IMR-90 (cell line): ENCODE data around the gene RAMP3. TPM values are rescaled to one million over a fixed set of nuclear protein-coding genes. Genes with fewer than 3 reads are reported as not detected.

Experiments used
- ATAC-seq: fragments of 200-7000 bp; cut with Tn5 transposase; 2 replicates; pipeline ENCODE4 v1.9.1; 2020; ENCODE audit warnings: low read depth, mild to moderate bottlenecking, moderate library complexity
- BruUV-seq: library from RNA; stranded (reverse); fragments of 400-500 nt; replicated peaks from 2 replicates; lab custom pipeline; 2021; lab: Mats Ljungman, UMichigan
- CTCF ChIA-PET: fragments of 300-600 bp; formaldehyde crosslinking; extraction: SDS; loops from one replicate; lab custom pipeline; 2021; ENCODE audit warnings: antibody characterized with exemption; lab: Yijun Ruan, JAX
- POLR2A ChIA-PET: fragments of 300-600 bp; sonication (Branson Sonifier 250); formaldehyde crosslinking; loops from one replicate; lab custom pipeline; 2022; ENCODE audit warnings: antibody characterized with exemption; ENCODE audit not compliant: unreplicated experiment; lab: Charles Lee
- DNase-seq: peaks from one replicate; pipeline ENCODE4 v3.0.0; 2013
- H2AFZ ChIP-seq: replicated peaks from 2 replicates; pipeline ENCODE3; 2013; ENCODE audit warnings: low read length, mild to moderate bottlenecking; ENCODE audit not compliant: poor library complexity
- H2AK5ac ChIP-seq: 2 replicates; pipeline ENCODE4 v1.6.1; 2013; ENCODE audit warnings: low read depth, low read length, inconsistent platforms
- H2AK9ac ChIP-seq: replicated peaks from 2 replicates; pipeline ENCODE3; 2013; ENCODE audit warnings: mild to moderate bottlenecking, low read depth, low read length, moderate library complexity; ENCODE audit not compliant: poor library complexity
- H2BK120ac ChIP-seq: 2 replicates; pipeline ENCODE4 v1.6.1; 2013; ENCODE audit warnings: low read depth, low read length, inconsistent platforms
- H2BK15ac ChIP-seq: 3 replicates; pipeline ENCODE4 v1.6.1; 2013; ENCODE audit warnings: low read depth, low read length, inconsistent platforms
- H2BK20ac ChIP-seq: 2 replicates; pipeline ENCODE4 v1.6.1; 2013; ENCODE audit warnings: low read depth, mild to moderate bottlenecking, inconsistent platforms, low read length, moderate library complexity
- H2BK5ac ChIP-seq: 2 replicates; pipeline ENCODE4 v1.6.1; 2013; ENCODE audit warnings: mild to moderate bottlenecking, low read depth, low read length, inconsistent platforms; ENCODE audit not compliant: poor library complexity, severe bottlenecking
- H3K14ac ChIP-seq: replicated peaks from 2 replicates; pipeline ENCODE4 v1.6.1; 2013; ENCODE audit warnings: low read depth, low read length, inconsistent platforms
- H3K18ac ChIP-seq: 2 replicates; pipeline ENCODE4 v1.6.1; 2013; ENCODE audit warnings: low read depth, low read length, control low read depth
- H3K23ac ChIP-seq: 2 replicates; pipeline ENCODE4 v1.6.1; 2013; ENCODE audit warnings: low read depth, low read length, inconsistent platforms
- H3K27ac ChIP-seq: 2 replicates; pipeline ENCODE4 v1.5.1; 2013; ENCODE audit warnings: mild to moderate bottlenecking, control low read depth, low read length; ENCODE audit not compliant: insufficient read depth
- H3K27me3 ChIP-seq: 2 replicates; pipeline ENCODE4 v1.6.1; 2013; ENCODE audit warnings: low read length; ENCODE audit not compliant: control insufficient read depth, insufficient read depth
- H3K36me3 ChIP-seq: 2 replicates; pipeline ENCODE4 v1.6.1; 2013; ENCODE audit warnings: low read length, mixed read lengths; ENCODE audit not compliant: control insufficient read depth, insufficient read depth
- H3K4ac ChIP-seq: 2 replicates; pipeline ENCODE4 v1.6.1; 2013; ENCODE audit warnings: low read depth, low read length, inconsistent platforms
- H3K4me1 ChIP-seq: 2 replicates; pipeline ENCODE4 v1.6.1; 2013; ENCODE audit warnings: low read length, mixed read lengths; ENCODE audit not compliant: control insufficient read depth, insufficient read depth
- H3K4me2 ChIP-seq: 2 replicates; pipeline ENCODE4 v1.6.1; 2013; ENCODE audit warnings: low read depth, mild to moderate bottlenecking, control low read depth, low read length, moderate library complexity
- H3K4me3 ChIP-seq: 2 replicates; pipeline ENCODE4 v1.5.1; 2013; ENCODE audit warnings: low read depth, mild to moderate bottlenecking, control low read depth, low read length, moderate library complexity; ENCODE audit not compliant: insufficient read depth
- H3K56ac ChIP-seq: 2 replicates; pipeline ENCODE4 v1.6.1; 2013; ENCODE audit warnings: low read length, inconsistent platforms; ENCODE audit not compliant: insufficient read depth; ENCODE audit errors: extremely low read depth
- H3K79me1 ChIP-seq, 2 experiments: 2 replicates each; pipeline ENCODE4 v1.6.1; 2013; ENCODE audit warnings: low read length in 2 of 2, inconsistent platforms in 1 of 2, low read depth in 1 of 2
- H3K9ac ChIP-seq: 2 replicates; pipeline ENCODE4 v1.6.1; 2013; ENCODE audit warnings: low read depth, low read length, control low read depth
- H3K9me1 ChIP-seq: 2 replicates; pipeline ENCODE4 v1.6.1; 2013; ENCODE audit warnings: low read length, inconsistent platforms; ENCODE audit not compliant: insufficient read depth
- H3K9me3 ChIP-seq: 2 replicates; pipeline ENCODE4 v1.6.1; 2013; ENCODE audit warnings: low read length; ENCODE audit not compliant: control insufficient read depth, insufficient read depth
- H4K20me1 ChIP-seq: 2 replicates; pipeline ENCODE4 v1.6.1; 2013; ENCODE audit warnings: low read length, inconsistent platforms; ENCODE audit not compliant: insufficient read depth
- H4K5ac ChIP-seq: 2 replicates; pipeline ENCODE4 v1.6.1; 2013; ENCODE audit warnings: mild to moderate bottlenecking, low read depth, low read length, control low read depth
- H4K8ac ChIP-seq, 2 experiments: 2 replicates each; pipeline ENCODE4 v1.6.1; 2013; ENCODE audit warnings: low read depth in 2 of 2, low read length in 2 of 2, control low read depth in 1 of 2, inconsistent platforms in 1 of 2
- H4K91ac ChIP-seq: 2 replicates; pipeline ENCODE4 v1.6.1; 2013; ENCODE audit warnings: low read depth, low read length, inconsistent platforms; ENCODE audit not compliant: insufficient read depth
- CEBPB ChIP-seq: IDR thresholded peaks from 2 replicates; pipeline ENCODE4 v1.6.1; 2012; ENCODE audit warnings: low read depth, low read length, improper control_type of control experiment
- CHD1 ChIP-seq: IDR thresholded peaks from 2 replicates; pipeline ENCODE4 v1.6.1; 2012; ENCODE audit warnings: low read depth, low read length, improper control_type of control experiment
- FOS ChIP-seq: fragments of 150-350 bp; IDR thresholded peaks from 2 replicates; pipeline ENCODE4 v1.6.1; 2016; ENCODE audit warnings: low read depth, low read length
- MAFK ChIP-seq: IDR thresholded peaks from 2 replicates; pipeline ENCODE4 v1.6.1; 2012; ENCODE audit warnings: low read depth, low read length, improper control_type of control experiment
- MXI1 ChIP-seq: IDR thresholded peaks from 2 replicates; pipeline ENCODE4 v1.6.1; 2012; ENCODE audit warnings: low read depth, mild to moderate bottlenecking, low read length, moderate library complexity, borderline replicate concordance
- NFE2L2 ChIP-seq: fragments of 150-350 bp; IDR thresholded peaks from 2 replicates; pipeline ENCODE4 v1.6.1; 2016; ENCODE audit warnings: low read depth, mild to moderate bottlenecking, low read length
- RAD21 ChIP-seq: IDR thresholded peaks from 2 replicates; pipeline ENCODE4 v1.6.1; 2012; ENCODE audit warnings: low read length, improper control_type of control experiment
- RCOR1 ChIP-seq: IDR thresholded peaks from 2 replicates; pipeline ENCODE4 v1.6.1; 2012; ENCODE audit warnings: mild to moderate bottlenecking, low read length, improper control_type of control experiment; ENCODE audit not compliant: insufficient replicate concordance
- RFX5 ChIP-seq: IDR thresholded peaks from 2 replicates; pipeline ENCODE4 v1.8.0; 2012; ENCODE audit warnings: low read depth, mild to moderate bottlenecking, low read length, moderate library complexity
- SMC3 ChIP-seq: fragments of 150-350 bp; IDR thresholded peaks from 2 replicates; pipeline ENCODE4 v1.6.1; 2016; ENCODE audit warnings: low read depth, mild to moderate bottlenecking, antibody characterized with exemption, low read length, moderate library complexity
- WGBS, 2 experiments: methylation state at CpG; one replicate each; pipeline versions ENCODE4 v1.1.5 to v1.1.7; 2013; ENCODE audit warnings: missing lambda C conversion rate in 2 of 2; ENCODE audit not compliant: insufficient read length in 1 of 2; ENCODE audit errors: extremely low coverage in 2 of 2; 5-methylcytosine and 5-hydroxymethylcytosine counted together
- dilution Hi-C: fragments of 300-500 bp; cut with HindIII; formaldehyde crosslinking; loops from one replicate; pipeline ENCODE4 v1.14.3; 2018; ENCODE audit warnings: low sequenced_read_pairs; ENCODE audit not compliant: unreplicated experiment
- in situ Hi-C: fragments of 300-500 bp; cut with MboI; formaldehyde crosslinking; loops from 3 replicates; pipeline ENCODE4 v1.14.3; 2019; ENCODE audit warnings: low sequenced_read_pairs, inconsistent platforms, mixed read lengths
- intact Hi-C: fragments of 100-400 bp; cut with micrococcal nuclease; formaldehyde crosslinking; loops from 2 replicates; pipeline ENCODE4 v1.10.0; 2022
- polyA plus RNA-seq, 3 experiments: library from polyadenylated mRNA; depleted of rRNA; stranded (reverse); fragments of >200 nt; gene quantifications; 2 replicates each; pipeline ENCODE4 v1.2.3, GENCODE V29; 2012; ENCODE audit warnings: low replicate concordance in 1 of 3
- total RNA-seq: library from RNA; depleted of rRNA; stranded (reverse); fragments of >200 nt; gene quantifications from 2 replicates; pipeline ENCODE4 v1.2.3, GENCODE V29; 2012
- TF ChIP-seq, protein P1 (sequence below): fragments of 150-350 bp; IDR thresholded peaks from 2 replicates; pipeline ENCODE4 v1.6.1; 2016; ENCODE audit warnings: low read depth, mild to moderate bottlenecking, low read length, moderate library complexity, borderline replicate concordance
- TF ChIP-seq, protein P2 (sequence below): fragments of 150-350 bp; IDR thresholded peaks from 2 replicates; pipeline ENCODE4 v1.6.1; 2017; ENCODE audit warnings: mild to moderate bottlenecking, antibody characterized with exemption, low read length, low read depth

RAMP3 gene
- total and polyA plus RNA-seq, 2 of the 4 experiments (the other 2 are of a cell fraction) = not detected

DNA sequence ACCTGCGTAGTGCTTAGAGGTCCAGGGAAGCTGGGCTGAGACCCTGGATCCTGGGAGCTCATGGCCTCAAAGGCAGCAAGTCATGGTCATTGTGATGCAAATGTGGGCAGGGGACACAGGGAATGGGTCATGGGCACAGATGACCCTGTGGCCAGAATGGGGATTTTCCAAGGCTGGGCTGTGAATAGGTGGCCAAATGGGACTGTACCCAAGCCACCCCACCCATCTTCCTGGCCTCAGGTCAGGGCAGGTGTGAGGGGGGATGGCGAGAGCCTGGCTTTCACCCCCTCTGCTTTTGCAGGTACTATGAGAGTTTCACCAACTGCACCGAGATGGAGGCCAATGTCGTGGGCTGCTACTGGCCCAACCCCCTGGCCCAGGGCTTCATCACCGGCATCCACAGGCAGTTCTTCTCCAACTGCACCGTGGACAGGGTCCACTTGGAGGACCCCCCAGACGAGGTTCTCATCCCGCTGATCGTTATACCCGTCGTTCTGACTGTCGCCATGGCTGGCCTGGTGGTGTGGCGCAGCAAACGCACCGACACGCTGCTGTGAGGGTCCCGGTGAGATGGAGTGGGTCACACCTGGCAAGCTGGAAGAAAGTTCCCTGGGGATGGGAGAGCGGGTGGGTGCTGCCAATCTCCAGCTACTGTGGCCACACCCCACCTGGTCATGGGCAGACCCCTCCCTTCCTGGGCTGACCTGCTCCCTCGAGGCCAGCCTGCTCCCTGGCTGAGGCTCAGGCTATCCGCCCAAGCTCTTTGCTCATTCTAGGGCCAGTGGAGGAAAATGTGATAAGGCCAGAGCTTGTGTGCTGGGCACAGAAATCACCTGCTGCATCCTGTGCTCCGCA is 25.5 kb downstream of the RAMP3 start:
- Histone ChIP-seq H3K4me3 (no peak overlapping the region), H3K14ac (no peak overlapping the region), H2BK5ac (no peak overlapping the region), H3K9ac (no peak overlapping the region), H4K5ac (no peak overlapping the region), H3K23ac (no peak overlapping the region), H3K4me1 (no peaks in the 10 kb centered on the region), H3K27ac (no peak overlapping the region), H3K9me3 (no peaks in the 10 kb centered on the region), H2AK9ac (no peak overlapping the region), H2AK5ac (no peak overlapping the region), H3K9me1 (no peaks in the 10 kb centered on the region), H2BK120ac (no peak overlapping the region), H3K4me2 (no peak overlapping the region), H3K4ac (no peak overlapping the region), H3K18ac (no peak overlapping the region), H4K8ac (no peak overlapping the region), H3K56ac (no peak overlapping the region), H4K20me1 (no peaks in the 10 kb centered on the region), H3K36me3 (no peaks in the 10 kb centered on the region), H2AFZ (no peak overlapping the region), H3K79me1 (no peaks in the 10 kb centered on the region), H2BK15ac (no peak overlapping the region), H4K91ac (no peak overlapping the region), H3K27me3 (peaks cover 29% of the 10 kb centered on the region; the same call in 1 of the 2 replicates), H2BK20ac (no peak overlapping the region)
- dilution Hi-C loops = no loop called here
- 66% methylated on average over 5 of the region's 21 CpGs; no CpG with 5 or more reads in 1 of the 2 experiments for WGBS, 2 experiments
- CTCF ChIA-PET = no interaction called here
- no TSS peak for BruUV-seq
- ATAC-seq = no peak
- in situ Hi-C loops = no loop called here
- no peak for DNase-seq
- POLR2A ChIA-PET = no interaction called here
- intact Hi-C loops = no loop called here
- TF ChIP-seq, protein P1, sequence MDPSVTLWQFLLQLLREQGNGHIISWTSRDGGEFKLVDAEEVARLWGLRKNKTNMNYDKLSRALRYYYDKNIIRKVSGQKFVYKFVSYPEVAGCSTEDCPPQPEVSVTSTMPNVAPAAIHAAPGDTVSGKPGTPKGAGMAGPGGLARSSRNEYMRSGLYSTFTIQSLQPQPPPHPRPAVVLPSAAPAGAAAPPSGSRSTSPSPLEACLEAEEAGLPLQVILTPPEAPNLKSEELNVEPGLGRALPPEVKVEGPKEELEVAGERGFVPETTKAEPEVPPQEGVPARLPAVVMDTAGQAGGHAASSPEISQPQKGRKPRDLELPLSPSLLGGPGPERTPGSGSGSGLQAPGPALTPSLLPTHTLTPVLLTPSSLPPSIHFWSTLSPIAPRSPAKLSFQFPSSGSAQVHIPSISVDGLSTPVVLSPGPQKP = no peak
- TF ChIP-seq CEBPB = no peak
- no peak for TF ChIP-seq MAFK
- TF ChIP-seq RAD21 = no peak
- TF ChIP-seq CHD1 = no peak
- TF ChIP-seq MXI1 = no peak
- TF ChIP-seq FOS = no peak
- no peak for TF ChIP-seq RCOR1
- no peak for TF ChIP-seq RFX5
- no peak for TF ChIP-seq NFE2L2
- TF ChIP-seq, protein P2, sequence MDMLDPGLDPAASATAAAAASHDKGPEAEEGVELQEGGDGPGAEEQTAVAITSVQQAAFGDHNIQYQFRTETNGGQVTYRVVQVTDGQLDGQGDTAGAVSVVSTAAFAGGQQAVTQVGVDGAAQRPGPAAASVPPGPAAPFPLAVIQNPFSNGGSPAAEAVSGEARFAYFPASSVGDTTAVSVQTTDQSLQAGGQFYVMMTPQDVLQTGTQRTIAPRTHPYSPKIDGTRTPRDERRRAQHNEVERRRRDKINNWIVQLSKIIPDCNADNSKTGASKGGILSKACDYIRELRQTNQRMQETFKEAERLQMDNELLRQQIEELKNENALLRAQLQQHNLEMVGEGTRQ = no peak
- TF ChIP-seq SMC3 = no peak
